Inferior parietal cortex (tissue), 1 donor: ENCODE results near the gene FOXD4.
"Not testable (repeated sequence)": the region's sequence is repeated elsewhere in the genome, so short reads cannot be mapped to it uniquely, and the experiment has no call there.

Source experiments
- DNase-seq: peaks from one replicate; pipeline ENCODE4 v3.0.0-alpha.2; 2016; ENCODE audit errors: extremely low spot score

FOXD4 gene

GRCh38 chr9:93909-94308, 24.3 kb downstream of the FOXD4 start:
- DNase-seq: not testable (repeated sequence)

DNA sequence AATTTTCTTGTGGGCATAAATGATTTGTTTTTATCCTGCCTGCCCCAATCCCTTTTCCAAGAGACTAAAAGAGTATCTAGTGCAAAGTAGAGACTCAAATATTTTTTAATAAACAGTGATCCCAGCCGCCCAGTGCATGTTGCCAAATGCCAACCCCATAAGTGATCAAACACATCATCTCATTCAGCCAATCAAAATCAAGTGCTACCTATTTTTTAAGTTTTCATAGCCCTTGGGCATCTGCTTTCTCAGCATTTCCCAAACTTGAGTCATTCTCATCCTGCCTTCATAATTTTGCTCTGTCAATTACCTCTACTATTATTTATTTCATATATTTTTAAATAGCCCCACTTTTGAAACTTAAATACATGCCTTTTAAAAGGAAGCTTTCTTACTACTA, 27.4 kb downstream of the FOXD4 start:
- not testable (repeated sequence) for DNase-seq

- not testable (repeated sequence) for DNase-seq
These were observed 29.7 kb downstream of the FOXD4 start for GRCh38 chr9:88396-89037.

- DNase-seq: not testable (repeated sequence)
These were observed 30.4 kb downstream of the FOXD4 start for GRCh38 chr9:87860-88259.

DNA sequence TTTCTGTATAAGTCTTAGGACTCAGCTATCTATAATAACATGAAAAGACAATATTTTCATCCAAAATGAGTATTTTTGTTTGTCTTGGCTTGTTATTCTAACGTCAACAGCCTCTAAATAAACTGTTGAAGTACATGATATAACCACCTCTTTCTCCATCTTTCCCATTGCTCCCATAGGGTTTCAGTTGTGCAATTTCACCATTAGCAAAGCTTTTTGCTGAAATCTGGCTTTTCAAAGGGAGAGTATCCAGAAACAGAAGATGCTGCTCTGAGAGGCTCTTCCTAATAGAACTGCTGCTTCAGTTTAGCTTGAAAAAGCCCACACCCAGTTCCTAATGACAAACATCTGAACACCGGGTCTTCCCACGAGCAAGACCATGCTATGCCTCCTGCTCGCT, 31.1 kb downstream of the FOXD4 start:
- not testable (repeated sequence) for DNase-seq

- DNase-seq: not testable (repeated sequence)
These were observed 31.5 kb downstream of the FOXD4 start for GRCh38 chr9:86697-87096.

DNA sequence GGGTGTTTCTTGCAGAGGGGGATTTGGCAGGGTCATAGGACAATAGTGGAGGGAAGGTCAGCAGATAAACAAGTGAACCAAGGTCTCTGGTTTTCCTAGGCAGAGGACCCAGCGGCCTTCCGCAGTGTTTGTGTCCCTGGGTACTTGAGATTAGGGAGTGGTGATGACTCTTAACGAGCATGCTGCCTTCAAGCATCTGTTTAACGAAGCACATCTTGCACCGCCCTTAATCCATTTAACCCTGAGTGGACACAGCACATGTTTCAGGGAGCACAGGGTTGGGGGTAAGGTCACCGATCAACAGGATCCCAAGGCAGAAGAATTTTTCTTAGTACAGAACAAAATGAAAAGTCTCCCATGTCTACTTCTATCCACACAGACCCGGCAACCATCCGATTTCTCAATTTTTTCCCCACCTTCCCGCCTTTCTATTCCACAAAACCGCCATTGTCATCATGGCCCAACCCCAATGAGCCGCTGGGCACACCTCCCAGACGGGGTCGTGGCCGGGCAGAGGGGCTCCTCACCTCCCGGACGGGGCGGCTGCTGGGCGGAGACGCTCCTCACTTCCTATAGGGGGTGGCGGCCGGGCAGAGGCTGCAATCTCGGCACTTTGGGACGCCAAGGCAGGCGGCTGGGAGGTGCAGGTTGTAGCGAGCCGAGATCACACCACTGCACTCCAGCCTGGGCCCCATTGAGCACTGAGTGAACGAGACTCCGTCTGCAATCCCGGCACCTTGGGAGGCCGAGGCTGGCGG, 35.1 kb downstream of the FOXD4 start:
- not testable (repeated sequence) for DNase-seq

DNA sequence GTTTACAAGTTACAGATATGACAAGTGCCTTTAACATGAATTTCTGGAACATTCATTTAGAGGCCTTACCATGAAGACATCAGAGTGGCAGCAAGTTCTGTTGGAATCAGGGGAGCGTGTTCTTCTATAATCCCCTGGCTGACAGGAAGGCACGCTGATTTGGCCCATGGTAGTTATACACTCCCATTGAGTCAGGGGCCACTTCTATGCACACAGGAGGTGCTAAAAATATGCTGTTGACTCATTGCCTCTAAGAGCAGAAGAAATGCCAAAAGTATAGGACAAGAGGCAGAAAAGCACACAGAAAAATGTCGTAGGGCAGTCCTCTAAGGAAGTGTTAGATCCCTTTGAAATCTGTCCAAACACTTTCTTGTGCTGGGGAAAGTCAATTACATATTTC, 39.9 kb downstream of the FOXD4 start:
- not testable (repeated sequence) for DNase-seq

DNA sequence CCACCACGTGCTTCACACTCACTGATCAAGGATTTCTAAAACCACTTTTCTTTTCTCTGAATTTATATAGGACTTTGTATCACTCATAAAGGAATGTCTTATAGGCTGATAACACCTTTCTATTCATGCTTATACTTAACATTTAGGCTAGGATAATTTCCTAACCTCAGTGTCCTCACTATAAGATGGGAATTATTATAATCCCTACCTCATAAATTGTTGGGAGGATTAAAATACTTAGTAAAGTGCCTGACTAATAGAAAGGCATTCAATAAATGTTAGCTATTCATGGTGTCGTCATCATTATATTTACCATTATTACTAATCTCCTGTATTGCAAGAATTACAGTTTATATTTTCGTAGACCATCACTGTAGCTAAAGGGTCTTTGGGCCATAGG, 41.8 kb downstream of the FOXD4 start:
- DNase-seq: not testable (repeated sequence)

GRCh38 chr9:73900-74525, 44.2 kb downstream of the FOXD4 start:
- not testable (repeated sequence) for DNase-seq

- not testable (repeated sequence) for DNase-seq
These were observed 44.9 kb downstream of the FOXD4 start for GRCh38 chr9:73076-73899.
